ENCODE measurements around the gene XXYLT1.
"Not testable (repeated sequence)": the region's sequence is repeated elsewhere in the genome, so short reads cannot be mapped to it uniquely, and the experiment has no call there.

Gene XXYLT1

GRCh38 chr3:195208183-195208582 lies 62.8 kb downstream of the XXYLT1 start:
- DNase-seq (ENCODE audit: low read depth): no peak

GRCh38 chr3:195207731-195208130 lies 63.2 kb downstream of the XXYLT1 start:
- no peak for DNase-seq (ENCODE audit: low read depth)

- no peak for DNase-seq (ENCODE audit: low read depth)
Observed at GRCh38 chr3:195207056-195207455, 63.9 kb downstream of the XXYLT1 start.

GRCh38 chr3:195204360-195205163 lies 66.4 kb downstream of the XXYLT1 start:
- DNase-seq (ENCODE audit: low read depth): no peak

- DNase-seq (ENCODE audit: low read depth): no peak
Observed at GRCh38 chr3:195203606-195204005, 67.4 kb downstream of the XXYLT1 start.

GRCh38 chr3:195201295-195201694 lies 69.7 kb downstream of the XXYLT1 start:
- no peak for DNase-seq (ENCODE audit: low read depth)

- DNase-seq (ENCODE audit: low read depth): no peak
Observed at GRCh38 chr3:195200010-195200822, 70.7 kb downstream of the XXYLT1 start.

GRCh38 chr3:195198426-195199346 lies 72.3 kb downstream of the XXYLT1 start:
- no peak for DNase-seq (ENCODE audit: low read depth)

GRCh38 chr3:195197765-195198425 lies 73.1 kb downstream of the XXYLT1 start:
- no peak for DNase-seq (ENCODE audit: low read depth)

GRCh38 chr3:195196266-195196665 lies 74.7 kb downstream of the XXYLT1 start:
- DNase-seq (ENCODE audit: low read depth): no peak

- DNase-seq (ENCODE audit: low read depth): no peak
Observed at GRCh38 chr3:195195321-195196209, 75.4 kb downstream of the XXYLT1 start.

GRCh38 chr3:195194559-195195206 lies 76.3 kb downstream of the XXYLT1 start:
- no peak for DNase-seq (ENCODE audit: low read depth)

GRCh38 chr3:195191580-195191979 lies 79.4 kb downstream of the XXYLT1 start:
- no peak for DNase-seq (ENCODE audit: low read depth)

GRCh38 chr3:195189821-195190220 lies 81.1 kb downstream of the XXYLT1 start:
- no peak for DNase-seq (ENCODE audit: low read depth)

GRCh38 chr3:195188426-195188927 lies 82.5 kb downstream of the XXYLT1 start:
- DNase-seq (ENCODE audit: low read depth): no peak

- no peak for DNase-seq (ENCODE audit: low read depth)
Observed at GRCh38 chr3:195187609-195188425, 83.1 kb downstream of the XXYLT1 start.

- not testable (repeated sequence) for DNase-seq (ENCODE audit: low read depth)
Observed at GRCh38 chr3:195186710-195187047, 84.3 kb downstream of the XXYLT1 start.

- DNase-seq (ENCODE audit: low read depth): no peak
Observed at GRCh38 chr3:195186041-195186709, 84.8 kb downstream of the XXYLT1 start.
